Thoracic aorta (tissue), 2 donors: ENCODE data around the gene AP4S1. TPM values are rescaled to one million over a fixed set of nuclear protein-coding genes. Genes with fewer than 3 reads are reported as not detected.
"Not testable (repeated sequence)": the region's sequence is repeated elsewhere in the genome, so short reads cannot be mapped to it uniquely, and the experiment has no call there.

ENCODE experiments used
- ATAC-seq: fragments of 150-250 bp; one replicate; pipeline ENCODE4 v1.8.0; 2017; ENCODE audit warnings: low read depth; ENCODE audit not compliant: insufficient number of reproducible peaks, low FRiP score
- DNase-seq: peaks from one replicate; pipeline ENCODE4 v3.0.0-alpha.2; 2020; ENCODE audit warnings: low spot score
- H3K27ac ChIP-seq, 2 donors: fragments of 200-600 bp; sonication (generic); 1 replicate in 1 of 2; 2 replicates in 1 of 2; pipeline ENCODE4 v1.5.1; 2016; ENCODE audit warnings: mild to moderate bottlenecking in 2 of 2, moderate library complexity in 2 of 2
- H3K27me3 ChIP-seq: fragments of 200-600 bp; sonication (generic); replicated peaks from 2 replicates; pipeline ENCODE4 v1.6.0; 2016; ENCODE audit warnings: mild to moderate bottlenecking; ENCODE audit not compliant: insufficient read depth
- H3K36me3 ChIP-seq: fragments of 200-600 bp; sonication (generic); one replicate; pipeline ENCODE4 v1.5.1; 2016
- H3K4me1 ChIP-seq, 2 donors: fragments of 200-600 bp; sonication (generic); 1 replicate in 1 of 2; 2 replicates in 1 of 2; pipeline versions ENCODE4 v1.5.1 to v1.6.0; 2016; ENCODE audit warnings: low read depth in 2 of 2, mild to moderate bottlenecking in 1 of 2; ENCODE audit not compliant: control insufficient read depth in 1 of 2
- H3K4me3 ChIP-seq: fragments of 200-600 bp; sonication (generic); 2 replicates; pipeline ENCODE4 v1.5.1; 2016; ENCODE audit warnings: mild to moderate bottlenecking
- H3K9me3 ChIP-seq: fragments of 200-600 bp; sonication (generic); 2 replicates; pipeline ENCODE4 v1.5.1; 2016
- CTCF ChIP-seq: fragments of 200-600 bp; sonication (generic); IDR thresholded peaks from one replicate; pipeline ENCODE4 v1.5.1; 2019; ENCODE audit warnings: antibody characterized with exemption
- total RNA-seq, 2 donors: library from RNA; depleted of rRNA; stranded (reverse); fragments of >200 nt; gene quantifications; one replicate each; pipeline versions ENCODE4 v1.1.0 to v1.2.3, GENCODE V29; 2016

Gene AP4S1
- total RNA-seq = 10 to 100 TPM in 1 of 2 donors, 1 to 10 TPM in 1; 6.0 to 14.9 TPM

DNA sequence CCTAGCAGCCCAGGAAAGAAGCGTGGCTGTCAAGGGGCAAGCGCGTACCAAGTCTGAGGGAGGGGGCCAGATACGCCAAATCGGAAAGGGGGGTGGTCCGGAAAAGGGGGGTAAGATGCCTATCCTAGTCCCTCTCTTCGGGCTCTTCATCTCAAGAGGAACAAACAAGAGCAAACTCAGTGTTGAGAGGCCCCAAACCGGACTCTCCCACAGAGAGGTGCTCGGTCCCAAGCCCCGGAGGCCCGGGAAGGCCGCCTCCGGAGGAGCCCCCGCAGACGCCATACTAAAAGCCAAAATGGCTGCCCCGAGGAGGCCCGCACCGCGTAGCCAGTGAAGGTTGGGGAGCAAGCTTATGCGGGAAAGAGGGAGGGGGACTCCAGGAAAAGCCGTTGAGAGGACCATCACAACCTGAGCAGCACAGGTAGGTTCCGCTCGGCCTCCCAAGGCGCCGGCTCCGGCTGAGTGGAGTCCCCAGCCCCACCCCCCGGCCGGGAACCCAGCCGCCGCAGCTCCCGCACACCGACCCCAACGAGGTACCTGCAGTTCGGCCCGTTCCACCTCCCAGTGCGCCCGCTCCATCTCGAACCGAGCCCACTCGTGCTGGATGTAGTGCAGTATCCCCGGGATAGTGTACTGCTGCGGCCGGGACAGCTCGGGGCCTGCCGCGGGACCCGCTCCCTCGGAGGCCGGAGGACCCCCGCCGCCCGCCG, at the start of gene AP4S1:
Gene AP4S1, plus strand, starts transcription at position 283 of the 710 bp plus-strand sequence. CDS start 40,548 bp downstream, outside the sequence.
- Histone ChIP-seq H3K9me3 (no peaks in the 10 kb centered on the region), H3K4me3 (peak within 1 kb of the TSS; percentile 99), H3K36me3 (no peaks in the 10 kb centered on the region), H3K27me3 (no peaks in the 10 kb centered on the region), H3K4me1 (peaks cover 15 to 40% of the 10 kb centered on the region in 2 donors), H3K27ac (peak within 1 kb of the TSS; percentile 94 to 100)
- no peak for TF ChIP-seq CTCF
- ATAC-seq (peak; percentile 15), DNase-seq (no peak)

DNA sequence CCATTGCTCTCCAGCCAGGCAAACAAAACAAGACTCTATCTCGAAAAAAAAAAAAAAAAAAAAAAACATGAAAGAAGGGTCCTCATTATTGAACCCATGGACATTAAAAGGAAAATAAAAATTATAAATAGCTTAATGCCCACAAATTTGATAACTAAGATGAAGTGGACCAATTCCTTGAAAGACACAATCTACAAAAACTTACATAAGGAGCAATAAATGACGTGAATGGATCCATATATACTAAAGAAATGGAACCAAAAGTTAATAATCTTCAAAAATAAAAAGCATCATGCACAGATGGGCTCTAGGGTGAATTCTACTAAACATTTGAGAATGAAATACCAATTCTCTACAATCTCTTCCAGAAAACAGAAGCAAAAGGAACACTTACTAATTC, 47.7 kb upstream of the AP4S1 start:
- H3K4me1 ChIP-seq = peaks cover 22 to 54% of the 10 kb centered on the region in 2 donors
- no peaks in the 10 kb centered on the region for H3K36me3 ChIP-seq
- H3K27me3 ChIP-seq = no peaks in the 10 kb centered on the region
- ATAC-seq = no peak
- no peak for TF ChIP-seq CTCF
- no peak overlapping the region for H3K27ac ChIP-seq
- no peaks in the 10 kb centered on the region for H3K9me3 ChIP-seq
- no peak for DNase-seq
- H3K4me3 ChIP-seq = no peak overlapping the region

GRCh38 chr14:30980106-30980704, 45.2 kb upstream of the AP4S1 start:
- H3K4me3 ChIP-seq, H3K9me3 ChIP-seq, H3K36me3 ChIP-seq, H3K27me3 ChIP-seq, DNase-seq, H3K27ac ChIP-seq: not testable (repeated sequence)
- ATAC-seq = peak; percentile 64
- peaks cover 12 to 32% of the 10 kb centered on the region in 2 donors for H3K4me1 ChIP-seq
- TF ChIP-seq CTCF = peak; percentile 67

GRCh38 chr14:30980980-30981379, 44.5 kb upstream of the AP4S1 start:
- H3K27me3 ChIP-seq = no peaks in the 10 kb centered on the region
- peaks cover 14 to 26% of the 10 kb centered on the region in 2 donors for H3K4me1 ChIP-seq
- no peaks in the 10 kb centered on the region for H3K36me3 ChIP-seq
- H3K9me3 ChIP-seq = no peaks in the 10 kb centered on the region
- no peak overlapping the region for H3K27ac ChIP-seq
- ATAC-seq (no peak), DNase-seq (no peak)
- no peak overlapping the region for H3K4me3 ChIP-seq
- no peak for TF ChIP-seq CTCF

- no peak for TF ChIP-seq CTCF
- peaks cover 20 to 32% of the 10 kb centered on the region in 2 donors for H3K4me1 ChIP-seq
- DNase-seq = no peak
- H3K27me3 ChIP-seq = no peaks in the 10 kb centered on the region
- H3K4me3 ChIP-seq = no peak overlapping the region
- no peaks in the 10 kb centered on the region for H3K36me3 ChIP-seq
- peak overlapping the region in 1 of 2 donors; percentile 4 for H3K27ac ChIP-seq
- no peaks in the 10 kb centered on the region for H3K9me3 ChIP-seq
- ATAC-seq = no peak
Measured at GRCh38 chr14:30982533-30982932, 42.9 kb upstream of the AP4S1 start.
